HepG2 (cell line): Measurements from ENCODE around the gene ADCY5.

ENCODE experiments used
- CTCF ChIP-seq: sonication (generic); formaldehyde crosslinking; IDR thresholded peaks from 2 replicates; pipeline ENCODE4 v1.5.0; 2020; ENCODE audit warnings: mild to moderate bottlenecking, missing genetic modification reagents, moderate library complexity
- DNMT1 ChIP-seq: sonication (generic); formaldehyde crosslinking; IDR thresholded peaks from 2 replicates; pipeline ENCODE4 v1.5.1; 2020; ENCODE audit warnings: mild to moderate bottlenecking, missing genetic modification reagents
- ESRRA ChIP-seq: sonication (generic); formaldehyde crosslinking; IDR thresholded peaks from 2 replicates; pipeline ENCODE4 v1.5.1; 2020; ENCODE audit warnings: mild to moderate bottlenecking, low read depth, missing genetic modification reagents
- HNRNPL ChIP-seq: fragments of 200-400 bp; formaldehyde crosslinking; IDR thresholded peaks from 2 replicates; pipeline ENCODE4 v1.6.1; 2017; ENCODE audit warnings: mild to moderate bottlenecking, low read depth, low read length
- MAFK ChIP-seq, 2 experiments: IDR thresholded peaks in 1 of 2; conservative IDR thresholded peaks in 1 of 2; 2 replicates each; pipeline ENCODE4 v1.6.1; 2011; ENCODE audit warnings: improper control_type of control experiment in 2 of 2, low read length in 2 of 2
- POLR2A ChIP-seq, 2 experiments: IDR thresholded peaks; 2 replicates each; pipeline ENCODE4 v1.6.1; 2011; ENCODE audit warnings: low read depth in 2 of 2, low read length in 2 of 2, mild to moderate bottlenecking in 1 of 2, moderate library complexity in 1 of 2; ENCODE audit not compliant: insufficient read depth in 1 of 2
- POLR2AphosphoS5 ChIP-seq: IDR thresholded peaks from 2 replicates; pipeline ENCODE4 v1.6.1; 2012; ENCODE audit warnings: low read depth, low read length
- SIN3A ChIP-seq: IDR thresholded peaks from 2 replicates; pipeline ENCODE4 v1.6.1; 2011; ENCODE audit warnings: low read depth, mild to moderate bottlenecking, control low read depth, low read length, borderline replicate concordance
- SYNCRIP ChIP-seq: fragments of 200-400 bp; formaldehyde crosslinking; IDR thresholded peaks from 2 replicates; pipeline ENCODE4 v1.6.1; 2018; ENCODE audit warnings: mild to moderate bottlenecking, low read depth, low read length; ENCODE audit not compliant: insufficient read depth
- TAF15 ChIP-seq: fragments of 200-400 bp; formaldehyde crosslinking; IDR thresholded peaks from one replicate; pipeline ENCODE4 v1.6.1; 2018; ENCODE audit warnings: mild to moderate bottlenecking, low read depth, low read length; ENCODE audit not compliant: poor library complexity, severe bottlenecking
- ZBTB46 ChIP-seq: sonication (generic); formaldehyde crosslinking; IDR thresholded peaks from 2 replicates; pipeline ENCODE4 v1.4.0; 2020; ENCODE audit warnings: mild to moderate bottlenecking, missing genetic modification reagents, borderline replicate concordance
- ZSCAN21 ChIP-seq: sonication (generic); formaldehyde crosslinking; IDR thresholded peaks from 2 replicates; pipeline ENCODE4 v1.8.0; 2022; ENCODE audit warnings: mild to moderate bottlenecking, missing genetic modification reagents, moderate library complexity, borderline replicate concordance
- ZSCAN5A ChIP-seq: sonication (generic); formaldehyde crosslinking; IDR thresholded peaks from 2 replicates; pipeline ENCODE4 v1.8.0; 2022; ENCODE audit warnings: mild to moderate bottlenecking, missing genetic modification reagents, borderline replicate concordance
- TF ChIP-seq, protein P1 (sequence below): sonication (generic); formaldehyde crosslinking; IDR thresholded peaks from 2 replicates; pipeline ENCODE4 v1.5.0; 2020; ENCODE audit warnings: missing genetic modification reagents, mild to moderate bottlenecking, borderline replicate concordance

DNA sequence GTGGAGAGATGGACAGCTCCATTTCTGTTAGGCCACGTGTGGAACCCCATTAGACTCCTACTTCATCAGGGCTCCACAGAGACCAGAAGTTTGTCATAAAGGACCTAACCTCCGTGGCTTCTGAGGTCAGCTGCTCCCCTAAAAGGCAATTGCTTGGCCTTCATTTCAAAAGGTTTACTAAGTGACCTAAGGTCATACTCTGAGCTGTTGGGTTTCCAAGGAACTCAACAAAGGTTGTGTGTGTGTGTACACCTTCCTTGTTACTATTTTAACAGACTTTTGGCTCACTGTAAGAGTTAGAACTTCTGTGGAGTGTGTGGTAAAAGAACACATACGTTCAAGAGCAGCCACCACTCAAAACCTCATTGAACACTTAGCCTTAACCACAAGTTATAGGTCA lies 173.2 kb downstream of the ADCY5 start:
- no peak for TF ChIP-seq ZSCAN5A (CRISPR knock-in tag)
- no peak for TF ChIP-seq POLR2AphosphoS5
- no peak for TF ChIP-seq ZBTB46 (CRISPR knock-in tag)
- TF ChIP-seq MAFK (conservative IDR thresholded peaks at IDR 0.05 in 1 of 2, IDR thresholded peaks at IDR 0.05 in 1 of 2; ENCODE audit: low read length in 2 of 2) = no peak
- TF ChIP-seq SIN3A = no peak
- TF ChIP-seq ZSCAN21 (CRISPR knock-in tag) = no peak
- no peak for TF ChIP-seq HNRNPL
- no peak for TF ChIP-seq CTCF
- no peak for TF ChIP-seq SYNCRIP
- no peak for TF ChIP-seq POLR2A (IDR thresholded peaks at IDR 0.05; ENCODE audit: insufficient read depth in 1 of 2, low read depth in 2 of 2, low read length in 2 of 2)
- TF ChIP-seq TAF15 = no peak
- TF ChIP-seq ESRRA (CRISPR knock-in tag) = no peak
- TF ChIP-seq, protein P1, sequence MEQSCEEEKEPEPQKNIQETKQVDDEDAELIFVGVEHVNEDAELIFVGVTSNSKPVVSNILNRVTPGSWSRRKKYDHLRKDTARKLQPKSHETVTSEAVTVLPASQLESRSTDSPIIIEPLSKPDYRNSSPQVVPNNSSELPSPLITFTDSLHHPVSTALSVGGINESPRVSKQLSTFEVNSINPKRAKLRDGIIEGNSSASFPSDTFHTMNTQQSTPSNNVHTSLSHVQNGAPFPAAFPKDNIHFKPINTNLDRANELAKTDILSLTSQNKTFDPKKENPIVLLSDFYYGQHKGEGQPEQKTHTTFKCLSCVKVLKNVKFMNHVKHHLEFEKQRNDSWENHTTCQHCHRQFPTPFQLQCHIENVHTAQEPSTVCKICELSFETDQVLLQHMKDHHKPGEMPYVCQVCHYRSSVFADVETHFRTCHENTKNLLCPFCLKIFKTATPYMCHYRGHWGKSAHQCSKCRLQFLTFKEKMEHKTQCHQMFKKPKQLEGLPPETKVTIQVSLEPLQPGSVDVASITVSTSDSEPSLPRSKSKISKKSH (CRISPR knock-in tag) = no peak
- no peak for TF ChIP-seq DNMT1 (CRISPR knock-in tag)
